Brain microvascular endothelial cell (primary cell): ENCODE data around the gene HIVEP3.

Source experiments
- DNase-seq: peaks from one replicate; pipeline ENCODE4 v3.0.0-alpha.2; 2020
- H3K27ac ChIP-seq: fragments of 250-450 bp; sonication (Bioruptor Pico); 2 replicates; pipeline ENCODE4 v1.5.1; 2020; ENCODE audit warnings: mild to moderate bottlenecking, moderate library complexity
- H3K27me3 ChIP-seq: fragments of 250-450 bp; sonication (Bioruptor Pico); replicated peaks from 2 replicates; pipeline ENCODE4 v1.5.1; 2020; ENCODE audit warnings: mild to moderate bottlenecking
- H3K36me3 ChIP-seq: fragments of 250-450 bp; sonication (Bioruptor Pico); replicated peaks from 2 replicates; pipeline ENCODE4 v1.5.1; 2020; ENCODE audit warnings: mild to moderate bottlenecking
- H3K4me3 ChIP-seq: 2 replicates; pipeline ENCODE4 v1.5.1; 2011; ENCODE audit warnings: low read depth, mild to moderate bottlenecking, control low read depth, low read length, moderate library complexity
- in situ Hi-C: cut with HindIII; loops from 2 replicates; pipeline ENCODE4 v1.10.0; 2017; ENCODE audit warnings: low sequenced_read_pairs, low pct_ligation_motif_present
- TF ChIP-seq, protein P1 (sequence below): IDR thresholded peaks from 2 replicates; pipeline ENCODE4 v1.5.1; 2011; ENCODE audit warnings: low read depth, mild to moderate bottlenecking, moderate library complexity, low read length, control low read depth, inconsistent platforms; ENCODE audit errors: missing control alignments

The HIVEP3 gene

DNA sequence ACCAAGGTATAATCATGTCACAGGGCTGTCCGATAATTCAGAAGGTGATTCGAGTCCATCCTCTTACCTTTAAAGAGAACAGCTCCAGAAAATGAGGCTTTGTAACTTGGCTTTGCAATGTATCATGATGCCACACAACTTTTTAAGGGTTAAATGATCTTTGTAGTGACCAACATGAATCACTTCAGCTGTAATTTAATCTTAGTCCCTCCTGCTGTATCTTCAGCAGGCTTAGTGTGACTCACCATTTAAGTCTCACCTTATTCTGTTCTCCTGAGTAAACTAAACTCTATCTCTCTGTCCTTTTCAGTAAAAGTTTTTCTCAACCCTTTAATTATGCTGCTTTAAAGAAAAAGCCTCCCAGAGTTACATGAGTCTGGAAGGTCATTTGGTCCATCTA lies 1.9 kb upstream of the HIVEP3 start:
- peak; percentile 37 for DNase-seq
- in situ Hi-C loops: no loop called here
- TF ChIP-seq, protein P1, sequence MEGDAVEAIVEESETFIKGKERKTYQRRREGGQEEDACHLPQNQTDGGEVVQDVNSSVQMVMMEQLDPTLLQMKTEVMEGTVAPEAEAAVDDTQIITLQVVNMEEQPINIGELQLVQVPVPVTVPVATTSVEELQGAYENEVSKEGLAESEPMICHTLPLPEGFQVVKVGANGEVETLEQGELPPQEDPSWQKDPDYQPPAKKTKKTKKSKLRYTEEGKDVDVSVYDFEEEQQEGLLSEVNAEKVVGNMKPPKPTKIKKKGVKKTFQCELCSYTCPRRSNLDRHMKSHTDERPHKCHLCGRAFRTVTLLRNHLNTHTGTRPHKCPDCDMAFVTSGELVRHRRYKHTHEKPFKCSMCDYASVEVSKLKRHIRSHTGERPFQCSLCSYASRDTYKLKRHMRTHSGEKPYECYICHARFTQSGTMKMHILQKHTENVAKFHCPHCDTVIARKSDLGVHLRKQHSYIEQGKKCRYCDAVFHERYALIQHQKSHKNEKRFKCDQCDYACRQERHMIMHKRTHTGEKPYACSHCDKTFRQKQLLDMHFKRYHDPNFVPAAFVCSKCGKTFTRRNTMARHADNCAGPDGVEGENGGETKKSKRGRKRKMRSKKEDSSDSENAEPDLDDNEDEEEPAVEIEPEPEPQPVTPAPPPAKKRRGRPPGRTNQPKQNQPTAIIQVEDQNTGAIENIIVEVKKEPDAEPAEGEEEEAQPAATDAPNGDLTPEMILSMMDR: no peak
- H3K36me3 ChIP-seq: no peaks in the 10 kb centered on the region
- no peaks in the 10 kb centered on the region for H3K27me3 ChIP-seq
- no peak overlapping the region for H3K27ac ChIP-seq
- H3K4me3 ChIP-seq: no peak overlapping the region

DNA sequence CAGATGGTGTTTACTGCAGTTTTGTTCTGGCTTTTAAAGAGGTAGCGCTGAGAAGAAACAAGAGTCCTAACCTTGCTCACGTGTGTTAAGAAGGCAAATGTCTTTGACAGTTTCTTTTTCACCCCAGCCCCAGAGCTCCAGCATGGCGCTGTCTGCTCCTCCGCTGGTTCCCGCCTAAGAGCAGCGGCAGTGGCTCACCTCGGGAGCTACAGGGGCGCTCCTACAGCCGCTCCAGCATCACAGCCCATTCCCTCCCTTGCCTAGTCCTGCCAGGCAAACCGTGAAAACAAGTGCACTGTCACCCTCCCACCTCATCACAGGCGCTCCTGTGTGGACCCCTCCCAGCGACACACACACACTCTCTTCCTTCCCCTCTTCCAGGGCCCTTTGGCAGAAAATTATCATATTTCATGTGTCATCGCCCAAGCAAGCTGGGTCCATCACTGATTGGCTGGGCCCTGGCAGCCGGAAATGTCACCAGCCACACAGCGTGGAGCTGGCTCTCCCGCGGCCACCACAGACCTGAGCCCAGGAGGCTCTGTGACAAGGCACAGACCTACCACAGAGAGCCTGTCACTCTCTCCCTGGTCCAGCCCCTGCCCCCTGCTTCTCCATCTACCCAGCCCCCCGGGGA lies 1.2 kb upstream of the HIVEP3 start:
- in situ Hi-C loops: no loop called here
- DNase-seq: no peak
- Histone ChIP-seq H3K36me3 (no peaks in the 10 kb centered on the region), H3K4me3 (peak overlapping the region; percentile 20), H3K27ac (no peak overlapping the region), H3K27me3 (no peaks in the 10 kb centered on the region)
- TF ChIP-seq, protein P1: no peak

DNA sequence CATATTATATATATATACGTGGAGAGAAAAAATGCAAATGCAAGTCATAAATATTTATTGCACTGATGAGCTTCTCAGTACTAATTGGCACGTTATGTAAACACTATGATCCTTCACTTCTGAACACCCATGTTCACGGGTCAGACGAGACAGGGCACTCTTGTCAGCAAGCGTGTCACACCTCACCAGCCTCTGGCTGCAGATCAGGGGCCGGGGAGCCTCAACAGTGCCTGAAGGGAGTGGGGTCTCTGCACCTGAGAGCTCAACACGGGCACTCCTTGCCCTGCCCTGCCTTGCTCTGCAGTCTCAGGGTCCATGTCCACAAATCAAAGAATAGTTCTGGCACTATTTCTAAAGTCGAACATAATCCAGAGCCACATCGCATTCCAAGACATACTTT lies 409 bp upstream of the HIVEP3 start:
- Histone ChIP-seq H3K27ac (no peak overlapping the region), H3K27me3 (no peaks in the 10 kb centered on the region), H3K36me3 (no peaks in the 10 kb centered on the region), H3K4me3 (no peak overlapping the region)
- TF ChIP-seq, protein P1: no peak
- in situ Hi-C loops: no loop called here
- no peak for DNase-seq

DNA sequence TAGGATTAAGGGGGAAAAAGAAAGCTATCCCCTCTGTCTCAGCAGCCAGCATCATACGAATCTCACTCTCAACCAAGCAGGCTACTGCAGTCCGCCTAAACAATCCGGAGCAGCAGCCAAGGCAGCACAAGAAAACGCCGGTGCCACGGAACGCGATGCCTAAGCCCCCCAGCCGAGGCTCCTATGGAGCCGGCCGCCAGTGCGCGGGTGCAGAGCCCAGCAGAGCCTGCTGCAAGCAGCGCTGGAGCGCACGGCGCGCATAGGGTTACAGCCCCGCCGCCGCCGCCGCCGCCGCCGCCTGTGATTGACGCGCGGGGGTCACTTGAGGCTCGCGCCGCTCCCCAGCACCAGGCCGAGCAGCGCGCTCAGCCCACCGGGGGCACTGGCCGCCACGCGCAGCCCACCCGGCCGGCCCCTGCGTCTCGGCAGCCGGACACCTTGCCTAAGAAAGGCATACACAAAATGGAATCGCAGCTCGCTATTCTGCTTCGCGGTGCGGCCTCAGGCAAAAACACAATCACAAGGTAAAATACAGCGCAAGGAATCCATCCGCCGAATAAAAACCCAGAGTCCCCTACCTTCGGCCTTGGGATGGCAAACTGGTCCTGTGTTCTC lies 780 bp downstream of the HIVEP3 start:
- no peak for DNase-seq
- in situ Hi-C loops: no loop called here
- peak overlapping the region; percentile 62 for H3K4me3 ChIP-seq
- TF ChIP-seq, protein P1: no peak
- no peaks in the 10 kb centered on the region for H3K27me3 ChIP-seq
- no peaks in the 10 kb centered on the region for H3K36me3 ChIP-seq
- H3K27ac ChIP-seq: peak overlapping the region; percentile 0

DNA sequence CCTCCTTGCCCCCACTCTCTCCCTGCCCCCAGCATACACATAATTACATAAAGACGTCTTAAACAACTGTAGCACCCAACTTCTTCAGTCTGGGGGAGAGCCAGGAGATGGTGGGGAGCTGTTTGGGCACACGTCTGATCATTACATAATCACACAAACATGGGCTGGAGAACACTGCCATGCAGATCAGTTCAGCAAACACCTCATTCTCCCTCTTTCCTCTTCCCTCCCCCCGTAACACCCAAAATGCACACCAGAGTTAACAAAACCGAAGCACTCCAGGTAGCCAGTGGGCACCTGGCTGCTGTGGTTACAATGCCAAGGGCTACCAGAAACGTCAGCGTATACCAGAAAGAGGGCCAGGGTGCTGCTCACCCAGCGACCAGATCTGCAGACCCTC lies 1.6 kb downstream of the HIVEP3 start:
- Histone ChIP-seq H3K4me3 (peak overlapping the region; percentile 62), H3K27ac (no peak overlapping the region)
- TF ChIP-seq, protein P1: no peak

More for the DNA sequence above, 1.6 kb downstream of the HIVEP3 start:
- Histone ChIP-seq H3K27me3 (no peaks in the 10 kb centered on the region), H3K36me3 (no peaks in the 10 kb centered on the region)
- DNase-seq: no peak
- in situ Hi-C loops: no loop called here
